Kidney (tissue), 14 donors: ENCODE data around the gene CMTM6. TPM values are rescaled to one million over a fixed set of nuclear protein-coding genes. Genes with fewer than 3 reads are reported as not detected.

Experiments used
- DNase-seq, 5 donors: peaks; one replicate each; pipeline ENCODE4 v3.0.0-alpha.2; 2013 to 2020
- FAIRE-seq: peaks from 2 replicates; lab custom pipeline; 2012; peaks lifted over from hg19 to GRCh38; lab: Jason Lieb, UNC
- H3K27ac ChIP-seq, 2 donors: one replicate each; pipeline ENCODE4 v1.7.0; 2013; ENCODE audit warnings: low read depth in 2 of 2, low read length in 2 of 2, inconsistent platforms in 1 of 2
- H3K27me3 ChIP-seq: one replicate; pipeline ENCODE4 v1.7.1; 2013; ENCODE audit warnings: low read length, inconsistent platforms; ENCODE audit not compliant: control insufficient read depth, insufficient read depth
- H3K36me3 ChIP-seq, 3 donors: one replicate each; pipeline versions ENCODE4 v1.7.0 to v1.7.1; 2013; ENCODE audit warnings: low read length in 3 of 3, control low read depth in 1 of 3, inconsistent platforms in 1 of 3; ENCODE audit not compliant: insufficient read depth in 3 of 3, control insufficient read depth in 2 of 3
- H3K4me1 ChIP-seq, 3 donors: one replicate each; pipeline versions ENCODE4 v1.7.0 to v1.7.1; 2013; ENCODE audit warnings: low read length in 3 of 3, inconsistent platforms in 1 of 3, low read depth in 1 of 3; ENCODE audit not compliant: control insufficient read depth in 2 of 3, insufficient read depth in 2 of 3
- H3K4me3 ChIP-seq, 3 donors: one replicate each; pipeline versions ENCODE4 v1.7.0 to v1.8.1; 2013; ENCODE audit warnings: low read length in 3 of 3, control low read depth in 1 of 3, inconsistent platforms in 1 of 3
- H3K9ac ChIP-seq, 3 donors: one replicate each; pipeline versions ENCODE4 v1.7.0 to v1.7.1; 2013; ENCODE audit warnings: low read length in 3 of 3, control low read depth in 1 of 3, inconsistent platforms in 1 of 3
- H3K9me3 ChIP-seq, 3 donors: one replicate each; pipeline versions ENCODE4 v1.7.0 to v1.7.1; 2013; ENCODE audit warnings: low read length in 3 of 3, control low read depth in 1 of 3, inconsistent platforms in 1 of 3; ENCODE audit not compliant: control insufficient read depth in 2 of 3, insufficient read depth in 1 of 3
- intact Hi-C: fragments of 100-400 bp; cut with DNase I; formaldehyde crosslinking; loops from one replicate; pipeline ENCODE4 v1.11.1; 2022
- polyA plus RNA-seq: library from polyadenylated mRNA; stranded (reverse); fragments of 350-450 nt; fragmentation: Illumina TruSeq; extraction: RNeasy Lipid Tissue Mini Kit (QIAGEN cat#74804); gene quantifications from one replicate; pipeline ENCODE4 v1.2.3, GENCODE V29; 2014; ENCODE audit warnings: low read depth, low replicate concordance; ENCODE audit not compliant: insufficient read depth
- total RNA-seq: library from RNA; stranded (reverse); fragmentation: NEBNext Ultra II Directional; extraction: Animal tissue kit (Norgen Biotek cat#: 25700); gene quantifications from one replicate; pipeline ENCODE4 v1.2.1, GENCODE V29; 2021
- TF ChIP-seq, protein P1 (sequence below): IDR thresholded peaks from 3 replicates; pipeline ENCODE4 v1.5.1; 2012; ENCODE audit warnings: mild to moderate bottlenecking, moderate library complexity, borderline replicate concordance; ENCODE audit not compliant: insufficient read depth; ENCODE audit errors: extremely low read depth
- donor health status: control.
- donor health status: control.
- donor health status: control.
- donor health status: control.
- donor health status: control.
- donor health status: DM: yes; HTN: yes; CAD: no.
- donor health status: Normal renal cell carcinoma (clear cell type).

Gene CMTM6
- total and polyA plus RNA-seq, 2 donors from 2014 or later = 22.2 to 63.3 TPM

DNA sequence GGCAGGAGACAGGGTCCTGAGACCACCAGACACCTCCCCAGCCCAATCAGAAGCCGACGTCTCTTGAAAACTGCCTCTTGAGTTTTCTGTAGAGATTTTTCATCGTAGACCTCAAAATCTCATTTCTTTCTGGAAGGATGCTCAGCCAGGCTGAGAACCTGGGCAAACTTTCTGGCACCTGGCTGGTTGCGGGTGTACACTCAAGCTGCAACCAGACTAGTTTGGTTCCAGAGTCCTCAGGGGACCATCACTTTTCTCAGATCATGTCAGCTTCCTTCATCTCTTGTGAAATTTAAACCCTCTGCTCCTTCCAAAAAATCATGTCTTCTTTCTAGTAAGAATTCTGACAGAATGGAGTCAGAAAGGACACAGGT is 65.8 kb downstream of the CMTM6 start:
- intact Hi-C loops = no loop called here
- TF ChIP-seq, protein P1, sequence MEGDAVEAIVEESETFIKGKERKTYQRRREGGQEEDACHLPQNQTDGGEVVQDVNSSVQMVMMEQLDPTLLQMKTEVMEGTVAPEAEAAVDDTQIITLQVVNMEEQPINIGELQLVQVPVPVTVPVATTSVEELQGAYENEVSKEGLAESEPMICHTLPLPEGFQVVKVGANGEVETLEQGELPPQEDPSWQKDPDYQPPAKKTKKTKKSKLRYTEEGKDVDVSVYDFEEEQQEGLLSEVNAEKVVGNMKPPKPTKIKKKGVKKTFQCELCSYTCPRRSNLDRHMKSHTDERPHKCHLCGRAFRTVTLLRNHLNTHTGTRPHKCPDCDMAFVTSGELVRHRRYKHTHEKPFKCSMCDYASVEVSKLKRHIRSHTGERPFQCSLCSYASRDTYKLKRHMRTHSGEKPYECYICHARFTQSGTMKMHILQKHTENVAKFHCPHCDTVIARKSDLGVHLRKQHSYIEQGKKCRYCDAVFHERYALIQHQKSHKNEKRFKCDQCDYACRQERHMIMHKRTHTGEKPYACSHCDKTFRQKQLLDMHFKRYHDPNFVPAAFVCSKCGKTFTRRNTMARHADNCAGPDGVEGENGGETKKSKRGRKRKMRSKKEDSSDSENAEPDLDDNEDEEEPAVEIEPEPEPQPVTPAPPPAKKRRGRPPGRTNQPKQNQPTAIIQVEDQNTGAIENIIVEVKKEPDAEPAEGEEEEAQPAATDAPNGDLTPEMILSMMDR = no peak
- no peak for FAIRE-seq
- no peak overlapping the region for H3K4me3 ChIP-seq
- no peak for DNase-seq
- no peak overlapping the region for H3K27ac ChIP-seq
- H3K27me3 ChIP-seq = no peaks in the 10 kb centered on the region
- no peaks in the 10 kb centered on the region for H3K36me3 ChIP-seq
- no peaks in the 10 kb centered on the region for H3K4me1 ChIP-seq
- no peaks in the 10 kb centered on the region for H3K9me3 ChIP-seq
- no peak overlapping the region for H3K9ac ChIP-seq

GRCh38 chr3:32435911-32436815 is 66.5 kb downstream of the CMTM6 start:
- FAIRE-seq = no peak
- no peaks in the 10 kb centered on the region for H3K27me3 ChIP-seq
- H3K4me3 ChIP-seq = no peak overlapping the region
- no peak overlapping the region for H3K9ac ChIP-seq
- DNase-seq = no peak
- H3K9me3 ChIP-seq = no peaks in the 10 kb centered on the region
- H3K27ac ChIP-seq = no peak overlapping the region
- H3K36me3 ChIP-seq = no peaks in the 10 kb centered on the region
- TF ChIP-seq, protein P1 = no peak
- intact Hi-C loops = no loop called here
- no peaks in the 10 kb centered on the region for H3K4me1 ChIP-seq

GRCh38 chr3:32434206-32434605 is 68.4 kb downstream of the CMTM6 start:
- H3K27me3 ChIP-seq = no peaks in the 10 kb centered on the region
- H3K9me3 ChIP-seq = no peaks in the 10 kb centered on the region
- intact Hi-C loops = no loop called here
- DNase-seq (no peak), FAIRE-seq (no peak)
- H3K27ac ChIP-seq = no peak overlapping the region
- no peak overlapping the region for H3K4me3 ChIP-seq
- no peak overlapping the region for H3K9ac ChIP-seq
- no peaks in the 10 kb centered on the region for H3K4me1 ChIP-seq
- TF ChIP-seq, protein P1 = no peak
- no peaks in the 10 kb centered on the region for H3K36me3 ChIP-seq
